ENCODE data around the gene CSF2RB. TPM values are rescaled to one million over a fixed set of nuclear protein-coding genes. Genes with fewer than 3 reads are reported as not detected.

The CSF2RB gene
- total and polyA plus RNA-seq, 2 of the 13 experiments (the other 11 are each of a cell fraction or from before 2014, with no cell fraction given): not detected

GRCh38 chr22:36935694-36936093 is 22.3 kb downstream of the CSF2RB start:
- Histone ChIP-seq H3K4me1 (ENCODE audit: insufficient read depth, low read length) (no peaks in the 10 kb centered on the region), H3K36me3 (replicated peaks in 1 of 2; ENCODE audit: control insufficient read depth in 1 of 2, insufficient read depth in 2 of 2, low read length in 2 of 2) (no peaks in the 10 kb centered on the region), H3K9ac (ENCODE audit: insufficient read depth, low read depth, low read length) (no peak overlapping the region), H4K20me1 (ENCODE audit: insufficient read depth, low read length) (no peaks in the 10 kb centered on the region), H2AFZ (ENCODE audit: low read length) (no peak overlapping the region), H3K79me2 (ENCODE audit: insufficient read depth, low read length) (no peaks in the 10 kb centered on the region), H3K4me3 (replicated peaks in 1 of 3; ENCODE audit: insufficient read depth in 1 of 3, low read depth in 2 of 3, low read length in 3 of 3) (no peak overlapping the region), H3K27ac (ENCODE audit: extremely low read length, insufficient read depth, low read length) (no peak overlapping the region), H3K4me2 (ENCODE audit: low read depth, low read length) (no peak overlapping the region), H3K9me3 (ENCODE audit: low read length) (no peaks in the 10 kb centered on the region), H3K27me3 (ENCODE audit: control insufficient read depth in 1 of 2, insufficient read depth in 2 of 2, low read length in 2 of 2) (peaks cover 4 to 71% of the 10 kb centered on the region in 2 experiments; a peak in 4 of 5 replicates)
- ChIA-PET CTCF (ENCODE audit: low intra/inter-chr PET ratio, low total read pairs) (no interaction called here), POLR2A (no interaction called here)
- intact Hi-C loops (cut with micrococcal nuclease; ENCODE audit: unreplicated experiment) (no loop called here), in situ Hi-C loops (cut with HindIII; ENCODE audit: extremely low pct_ligation_motif_present, low pct_unique_long_range_greater_than_20kb) (no loop called here)
- no TSS peak for BruUV-seq (replicated peaks)
- no peak for FAIRE-seq
- DNase-seq (ENCODE audit: low spot score): no peak
- no peak; the same call in 2 of the 3 replicates for ATAC-seq
- 81% methylated on average over 2 of the region's 3 CpGs for WGBS (ENCODE audit: low lambda C conversion rate)
- no peak for TF ChIP-seq SAFB2 (CRISPR knock-in tag; IDR thresholded peaks at IDR 0.05; ENCODE audit: borderline replicate concordance, low read depth)
- TF ChIP-seq, protein P1, sequence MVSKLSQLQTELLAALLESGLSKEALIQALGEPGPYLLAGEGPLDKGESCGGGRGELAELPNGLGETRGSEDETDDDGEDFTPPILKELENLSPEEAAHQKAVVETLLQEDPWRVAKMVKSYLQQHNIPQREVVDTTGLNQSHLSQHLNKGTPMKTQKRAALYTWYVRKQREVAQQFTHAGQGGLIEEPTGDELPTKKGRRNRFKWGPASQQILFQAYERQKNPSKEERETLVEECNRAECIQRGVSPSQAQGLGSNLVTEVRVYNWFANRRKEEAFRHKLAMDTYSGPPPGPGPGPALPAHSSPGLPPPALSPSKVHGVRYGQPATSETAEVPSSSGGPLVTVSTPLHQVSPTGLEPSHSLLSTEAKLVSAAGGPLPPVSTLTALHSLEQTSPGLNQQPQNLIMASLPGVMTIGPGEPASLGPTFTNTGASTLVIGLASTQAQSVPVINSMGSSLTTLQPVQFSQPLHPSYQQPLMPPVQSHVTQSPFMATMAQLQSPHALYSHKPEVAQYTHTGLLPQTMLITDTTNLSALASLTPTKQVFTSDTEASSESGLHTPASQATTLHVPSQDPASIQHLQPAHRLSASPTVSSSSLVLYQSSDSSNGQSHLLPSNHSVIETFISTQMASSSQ (IDR thresholded peaks at IDR 0.05; ENCODE audit: low read depth): no peak
- TF ChIP-seq, protein P1 (CRISPR knock-in tag; IDR thresholded peaks at IDR 0.05; ENCODE audit: borderline replicate concordance): no peak
- no peak for TF ChIP-seq RBFOX2 (IDR thresholded peaks at IDR 0.05; ENCODE audit: low read depth, low read length)
- TF ChIP-seq, protein P2, sequence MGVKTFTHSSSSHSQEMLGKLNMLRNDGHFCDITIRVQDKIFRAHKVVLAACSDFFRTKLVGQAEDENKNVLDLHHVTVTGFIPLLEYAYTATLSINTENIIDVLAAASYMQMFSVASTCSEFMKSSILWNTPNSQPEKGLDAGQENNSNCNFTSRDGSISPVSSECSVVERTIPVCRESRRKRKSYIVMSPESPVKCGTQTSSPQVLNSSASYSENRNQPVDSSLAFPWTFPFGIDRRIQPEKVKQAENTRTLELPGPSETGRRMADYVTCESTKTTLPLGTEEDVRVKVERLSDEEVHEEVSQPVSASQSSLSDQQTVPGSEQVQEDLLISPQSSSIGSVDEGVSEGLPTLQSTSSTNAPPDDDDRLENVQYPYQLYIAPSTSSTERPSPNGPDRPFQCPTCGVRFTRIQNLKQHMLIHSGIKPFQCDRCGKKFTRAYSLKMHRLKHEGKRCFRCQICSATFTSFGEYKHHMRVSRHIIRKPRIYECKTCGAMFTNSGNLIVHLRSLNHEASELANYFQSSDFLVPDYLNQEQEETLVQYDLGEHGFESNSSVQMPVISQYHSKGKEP (CRISPR knock-in tag; IDR thresholded peaks at IDR 0.05): no peak
- TF ChIP-seq MTF1 (CRISPR knock-in tag; IDR thresholded peaks at IDR 0.05): no peak
- no peak for TF ChIP-seq ZNF3 (CRISPR knock-in tag; IDR thresholded peaks at IDR 0.05)
- no peak for TF ChIP-seq PCBP2 (optimal IDR thresholded peaks at IDR 0.05; ENCODE audit: low read depth, low read length, poor library complexity, severe bottlenecking)
- TF ChIP-seq NR1H2 (CRISPR knock-in tag; IDR thresholded peaks at IDR 0.05; ENCODE audit: borderline replicate concordance, low read depth): no peak
- TF ChIP-seq ZNF768 (CRISPR knock-in tag; IDR thresholded peaks at IDR 0.05): no peak
- TF ChIP-seq, protein P3, sequence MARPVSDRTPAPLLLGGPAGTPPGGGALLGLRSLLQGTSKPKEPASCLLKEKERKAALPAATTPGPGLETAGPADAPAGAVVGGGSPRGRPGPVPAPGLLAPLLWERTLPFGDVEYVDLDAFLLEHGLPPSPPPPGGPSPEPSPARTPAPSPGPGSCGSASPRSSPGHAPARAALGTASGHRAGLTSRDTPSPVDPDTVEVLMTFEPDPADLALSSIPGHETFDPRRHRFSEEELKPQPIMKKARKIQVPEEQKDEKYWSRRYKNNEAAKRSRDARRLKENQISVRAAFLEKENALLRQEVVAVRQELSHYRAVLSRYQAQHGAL (CRISPR knock-in tag; IDR thresholded peaks at IDR 0.05; ENCODE audit: not compliant biosample characterization): no peak
- TF ChIP-seq ZNF343 (CRISPR knock-in tag; IDR thresholded peaks at IDR 0.05): no peak
- TF ChIP-seq NFIC (IDR thresholded peaks at IDR 0.05; ENCODE audit: low read length): no peak
- TF ChIP-seq BCL3 (CRISPR knock-in tag; IDR thresholded peaks at IDR 0.05): no peak
- TF ChIP-seq TOE1 (CRISPR knock-in tag; IDR thresholded peaks at IDR 0.05): no peak

All from HepG2 (cell line).